Measurements from ENCODE around the gene TNFRSF1B.

Gene TNFRSF1B

DNA sequence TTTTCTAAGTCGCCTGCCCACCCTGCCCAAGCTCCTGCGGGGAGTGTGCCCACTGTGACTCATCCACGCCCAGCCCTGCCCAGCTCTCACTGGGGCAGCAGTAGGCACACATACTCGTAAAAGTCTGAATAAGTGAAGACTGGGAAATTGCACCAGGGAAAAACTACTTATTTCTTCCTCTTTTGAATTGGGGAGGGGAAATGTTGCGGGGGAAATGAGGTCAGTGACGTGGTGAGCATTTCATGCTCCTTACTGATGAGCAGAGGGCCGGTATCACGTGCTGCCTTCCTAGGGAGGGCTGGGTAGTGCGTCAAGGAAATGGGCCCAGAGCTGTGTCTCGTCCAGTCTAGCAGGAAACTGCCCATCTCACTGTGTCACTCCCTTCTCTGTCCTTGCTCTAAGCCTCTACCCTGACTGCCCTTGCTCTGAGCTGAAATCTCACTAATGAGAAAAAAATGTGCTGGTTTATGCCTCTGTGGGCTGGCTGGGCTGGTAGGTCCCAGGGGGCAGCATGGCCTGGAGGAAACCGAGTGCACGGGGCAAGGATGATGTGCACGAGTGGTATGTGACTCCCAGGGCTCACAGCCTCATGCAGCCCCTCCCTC is 13.5 kb upstream of the TNFRSF1B start:
- ChIA-PET POLR2A (no interaction called here), CTCF (no interaction called here)
- no peak for DNase-seq (ENCODE audit: extremely low spot score)
- no peak for TF ChIP-seq LEF1 (IDR thresholded peaks at IDR 0.05; ENCODE audit: borderline replicate concordance)

DNA sequence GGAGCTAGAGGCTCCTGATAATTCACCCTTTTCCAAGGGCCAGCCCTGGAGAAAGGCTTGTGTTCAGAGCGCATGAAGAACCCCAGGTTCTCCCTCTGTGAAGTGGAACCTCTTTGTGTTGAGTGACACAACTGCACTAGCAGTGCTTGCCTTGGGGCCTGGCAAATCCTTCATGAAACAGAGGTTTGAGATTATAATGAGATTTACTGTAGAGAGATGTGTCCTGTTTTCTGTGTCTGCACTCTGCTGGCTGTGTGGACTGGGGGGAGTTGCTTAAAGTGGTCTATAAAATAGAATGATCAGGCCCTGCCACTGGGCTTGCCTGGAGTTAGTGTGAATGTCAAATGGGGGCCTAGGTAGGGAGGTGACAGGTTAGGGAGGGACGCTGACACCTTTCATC is 11.5 kb upstream of the TNFRSF1B start:
- ChIA-PET CTCF (no interaction called here), POLR2A (no interaction called here)
- no peak for DNase-seq (ENCODE audit: extremely low spot score)
- TF ChIP-seq ARNT (IDR thresholded peaks at IDR 0.05) = no peak

DNA sequence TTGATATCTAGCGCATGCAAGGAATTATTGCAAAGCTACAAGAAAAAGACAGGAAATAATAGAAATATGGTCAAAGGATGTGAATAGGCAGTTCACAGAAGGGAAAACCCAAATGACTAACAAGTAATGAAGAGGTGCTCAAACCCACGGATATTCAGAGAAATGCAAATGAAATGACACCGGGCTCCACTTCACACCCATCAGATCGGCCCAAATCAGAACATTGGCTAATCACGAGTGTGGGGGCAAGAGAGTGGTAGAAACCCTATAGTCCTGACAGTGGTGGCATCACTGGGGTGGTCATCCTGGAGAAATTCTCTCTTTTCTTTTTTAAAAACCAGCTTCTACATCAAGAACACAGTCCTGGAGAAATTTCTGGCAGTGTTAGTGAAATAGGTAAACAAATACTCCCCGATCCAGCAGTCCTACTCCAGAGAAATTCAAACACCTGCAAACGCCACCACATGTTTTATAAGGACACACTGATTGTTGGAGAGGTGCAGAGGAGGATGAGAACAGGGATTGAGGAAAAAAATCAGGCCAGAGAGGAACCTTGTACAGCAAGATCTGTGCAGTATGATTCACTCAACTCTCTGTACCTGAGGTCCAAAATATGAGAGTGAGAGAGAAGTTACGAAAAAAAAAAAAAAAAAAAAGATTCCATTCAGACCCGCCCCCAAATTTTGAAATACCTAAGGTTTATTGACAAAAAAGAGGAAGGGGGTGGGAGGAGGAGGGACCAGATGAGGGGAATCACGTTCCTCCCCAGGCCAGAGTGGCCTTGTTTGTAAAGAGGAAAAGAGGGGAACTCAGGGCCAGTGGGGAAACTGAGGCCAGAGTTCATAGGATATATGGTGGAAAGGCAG is 9.2 kb upstream of the TNFRSF1B start:
- TF ChIP-seq FOXA1 (IDR thresholded peaks at IDR 0.05) (no peak), TARDBP (IDR thresholded peaks at IDR 0.05) (no peak), LEF1 (IDR thresholded peaks at IDR 0.05; ENCODE audit: borderline replicate concordance) (no peak), SP1 (IDR thresholded peaks at IDR 0.05) (no peak), SUZ12 (IDR thresholded peaks at IDR 0.05) (no peak), ELF4 (IDR thresholded peaks at IDR 0.05) (no peak)
- no peak for DNase-seq (ENCODE audit: extremely low spot score)
- ChIA-PET POLR2A (no interaction called here), CTCF (no interaction called here)

DNA sequence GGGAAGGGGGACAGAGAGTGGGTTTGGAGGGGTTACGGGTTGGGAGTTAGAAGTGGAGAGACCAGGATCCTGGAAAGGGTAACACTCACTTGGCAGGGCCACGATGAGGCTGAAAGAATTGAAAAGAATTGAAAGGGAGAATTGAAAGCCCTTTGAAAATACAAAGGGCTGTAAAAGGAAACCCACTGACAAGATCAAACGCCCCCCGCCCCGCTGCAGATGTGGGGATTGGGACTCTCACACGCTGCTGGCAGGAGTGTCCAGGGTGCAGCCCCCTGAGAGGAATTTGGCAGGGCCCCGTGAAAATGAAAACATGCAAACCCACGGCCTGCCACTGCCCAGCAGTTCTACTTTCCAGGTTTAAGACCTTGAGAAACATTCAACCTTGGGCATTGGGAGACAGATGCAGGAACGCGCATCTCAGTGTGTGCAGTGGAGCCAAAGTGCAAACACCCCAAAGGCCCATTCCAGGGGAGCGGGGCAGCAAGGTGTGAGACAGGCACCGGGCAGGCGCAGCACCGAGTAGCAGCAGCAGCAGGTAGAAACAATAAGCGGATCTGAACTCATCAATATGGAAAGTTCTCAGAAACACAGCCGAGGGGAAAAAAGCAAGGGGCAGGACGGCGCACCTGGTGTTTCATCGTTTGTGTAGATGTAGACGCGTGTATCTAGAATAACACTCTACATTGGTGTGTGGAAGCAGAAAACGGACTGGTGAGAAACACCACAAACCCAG is 8.3 kb upstream of the TNFRSF1B start:
- ChIA-PET POLR2A (no interaction called here), CTCF (no interaction called here)
- DNase-seq (ENCODE audit: extremely low spot score) = no peak
- no peak for TF ChIP-seq HDGF (IDR thresholded peaks at IDR 0.05; ENCODE audit: borderline replicate concordance)
- TF ChIP-seq ELF4 (IDR thresholded peaks at IDR 0.05) = no peak
- no peak for TF ChIP-seq NFRKB (IDR thresholded peaks at IDR 0.05)
- no peak for TF ChIP-seq L3MBTL2 (conservative IDR thresholded peaks at IDR 0.05)
- TF ChIP-seq ZNF384 (IDR thresholded peaks at IDR 0.05) = no peak
- no peak for TF ChIP-seq TARDBP (IDR thresholded peaks at IDR 0.05)
- TF ChIP-seq, protein P1, sequence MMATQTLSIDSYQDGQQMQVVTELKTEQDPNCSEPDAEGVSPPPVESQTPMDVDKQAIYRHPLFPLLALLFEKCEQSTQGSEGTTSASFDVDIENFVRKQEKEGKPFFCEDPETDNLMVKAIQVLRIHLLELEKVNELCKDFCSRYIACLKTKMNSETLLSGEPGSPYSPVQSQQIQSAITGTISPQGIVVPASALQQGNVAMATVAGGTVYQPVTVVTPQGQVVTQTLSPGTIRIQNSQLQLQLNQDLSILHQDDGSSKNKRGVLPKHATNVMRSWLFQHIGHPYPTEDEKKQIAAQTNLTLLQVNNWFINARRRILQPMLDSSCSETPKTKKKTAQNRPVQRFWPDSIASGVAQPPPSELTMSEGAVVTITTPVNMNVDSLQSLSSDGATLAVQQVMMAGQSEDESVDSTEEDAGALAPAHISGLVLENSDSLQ (IDR thresholded peaks at IDR 0.05) = no peak

DNA sequence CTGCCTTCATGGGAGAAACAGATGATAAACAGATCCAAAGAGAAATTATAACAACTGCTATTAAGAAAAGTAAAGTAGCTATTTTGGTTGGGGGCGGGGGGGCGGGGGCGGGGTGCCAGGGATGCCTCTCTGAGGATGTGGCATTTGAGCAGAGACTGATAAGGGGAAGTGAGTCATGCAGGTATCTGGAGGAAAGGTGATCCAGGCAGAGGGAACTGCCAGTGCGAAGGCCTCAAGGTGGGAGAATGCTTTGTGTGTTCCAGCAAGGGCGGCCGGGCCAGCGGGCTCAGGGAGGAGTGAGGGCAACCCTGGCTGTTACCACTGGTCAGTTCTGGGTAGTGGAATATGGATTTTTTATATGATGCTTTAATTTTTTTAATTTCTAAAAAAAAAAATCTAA is 7.0 kb upstream of the TNFRSF1B start:
- ChIA-PET CTCF (interaction anchor here (0.7 kb wide), 1 partner anchor 18 kb away, joined by 3 read pairs; no protein-coding TSS in a partner anchor), POLR2A (no interaction called here)
- TF ChIP-seq SUZ12 (IDR thresholded peaks at IDR 0.05) = no peak
- no peak for TF ChIP-seq BHLHE40 (IDR thresholded peaks at IDR 0.05; ENCODE audit: borderline replicate concordance)
- no peak for TF ChIP-seq ELF4 (IDR thresholded peaks at IDR 0.05)
- no peak for TF ChIP-seq SP1 (IDR thresholded peaks at IDR 0.05)
- TF ChIP-seq, protein P1 (IDR thresholded peaks at IDR 0.05) = no peak
- no peak for TF ChIP-seq TARDBP (IDR thresholded peaks at IDR 0.05)
- no peak for TF ChIP-seq CTBP1 (IDR thresholded peaks at IDR 0.05; ENCODE audit: borderline replicate concordance)
- TF ChIP-seq LEF1 (IDR thresholded peaks at IDR 0.05; ENCODE audit: borderline replicate concordance) = no peak
- no peak for TF ChIP-seq HDGF (IDR thresholded peaks at IDR 0.05; ENCODE audit: borderline replicate concordance)
- no peak for TF ChIP-seq FOXM1 (IDR thresholded peaks at IDR 0.05; ENCODE audit: borderline replicate concordance)
- TF ChIP-seq ZNF384 (IDR thresholded peaks at IDR 0.05) = no peak
- DNase-seq (ENCODE audit: extremely low spot score) = no peak

DNA sequence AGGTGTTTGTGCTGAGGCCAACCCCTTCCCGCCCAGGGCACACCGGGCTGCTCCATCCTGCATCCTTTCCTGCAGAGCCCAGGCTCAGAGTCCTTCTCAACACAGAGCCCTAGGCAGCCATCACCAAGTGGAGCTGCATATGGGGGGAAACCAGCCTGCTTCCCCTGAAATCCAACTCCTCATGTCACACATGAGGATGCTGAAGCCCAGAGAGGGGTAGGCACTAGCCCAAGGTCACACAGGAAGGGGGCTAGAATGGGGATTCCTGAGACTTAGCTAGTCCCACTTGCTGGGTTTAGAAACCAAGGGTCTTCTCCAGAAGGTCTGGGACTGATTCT is 5.5 kb upstream of the TNFRSF1B start:
- TF ChIP-seq FOXA1 (IDR thresholded peaks at IDR 0.05) (no peak), FOXK2 (IDR thresholded peaks at IDR 0.05) (no peak), ELF4 (IDR thresholded peaks at IDR 0.05) (no peak), L3MBTL2 (conservative IDR thresholded peaks at IDR 0.05) (no peak), TARDBP (IDR thresholded peaks at IDR 0.05) (no peak), BHLHE40 (IDR thresholded peaks at IDR 0.05; ENCODE audit: borderline replicate concordance) (no peak), SP1 (IDR thresholded peaks at IDR 0.05) (no peak), LEF1 (IDR thresholded peaks at IDR 0.05; ENCODE audit: borderline replicate concordance) (no peak), NFRKB (IDR thresholded peaks at IDR 0.05) (no peak), FOXM1 (IDR thresholded peaks at IDR 0.05; ENCODE audit: borderline replicate concordance) (no peak), CTBP1 (IDR thresholded peaks at IDR 0.05; ENCODE audit: borderline replicate concordance) (no peak), HDGF (IDR thresholded peaks at IDR 0.05; ENCODE audit: borderline replicate concordance) (no peak), ARNT (IDR thresholded peaks at IDR 0.05) (no peak), ZNF384 (IDR thresholded peaks at IDR 0.05) (no peak), SUZ12 (IDR thresholded peaks at IDR 0.05) (no peak)
- TF ChIP-seq, protein P1 (IDR thresholded peaks at IDR 0.05) = no peak
- no peak for DNase-seq (ENCODE audit: extremely low spot score)
- ChIA-PET POLR2A (no interaction called here), CTCF (interaction anchor here (2.3 kb wide), 1 partner anchor 37 kb away, joined by 10 read pairs; no protein-coding TSS in a partner anchor)
